ENCODE measurements around the gene TMEM171. TPM values are rescaled to one million over a fixed set of nuclear protein-coding genes. Genes with fewer than 3 reads are reported as not detected.

Gene TMEM171
- total and polyA plus RNA-seq, 9 of the 15 experiments (the other 6 are each of a cell fraction or from before 2014, with no cell fraction given): 0.08 TPM; not detected in 8

- Histone ChIP-seq H3K4me2 (ENCODE audit: insufficient read depth, low read length) (no peak overlapping the region), H3K4me3 (no peak overlapping the region), H3K9me3 (replicated peaks; ENCODE audit: control insufficient read depth, insufficient read depth, low read depth, low read length) (no peaks in the 10 kb centered on the region), H3K4me1 (replicated peaks in 1 of 2; ENCODE audit: control insufficient read depth in 2 of 2, insufficient read depth in 2 of 2, low read length in 2 of 2) (peaks cover 0 to 17% of the 10 kb centered on the region in 2 experiments; a peak in 2 of 5 replicates), H2AFZ (ENCODE audit: low read depth, low read length) (no peak overlapping the region), H3K27ac (ENCODE audit: extremely low read depth, low read depth, low read length) (no peak overlapping the region), H3K36me3 (ENCODE audit: control insufficient read depth, insufficient read depth, low read length) (no peaks in the 10 kb centered on the region), H3K27me3 (ENCODE audit: control insufficient read depth in 2 of 2, insufficient read depth in 2 of 2, low read length in 2 of 2) (peaks cover 36 to 66% of the 10 kb centered on the region in 2 experiments; a peak in 4 of 5 replicates), H3K79me2 (ENCODE audit: control insufficient read depth, insufficient read depth, low read length) (no peaks in the 10 kb centered on the region), H4K20me1 (replicated peaks; ENCODE audit: control insufficient read depth, insufficient read depth, low read length) (no peaks in the 10 kb centered on the region), H3K9me1 (ENCODE audit: control insufficient read depth, insufficient read depth, low read length) (no peaks in the 10 kb centered on the region), H3K9ac (ENCODE audit: insufficient read depth in 1 of 2, low read depth in 2 of 2, low read length in 2 of 2) (no peak overlapping the region)
- intact Hi-C loops (cut with micrococcal nuclease) (no loop called here), in situ Hi-C loops (cut with MboI) (no loop called here)
- POLR2A ChIA-PET: no interaction called here
- FAIRE-seq: no peak
- DNase-seq (ENCODE audit: extremely low read depth in 1 of 4, low spot score in 3 of 4): no peak
- TF ChIP-seq STAT5A (IDR thresholded peaks at IDR 0.05; ENCODE audit: borderline replicate concordance, low read length) (no peak), ELK3 (CRISPR knock-in tag; IDR thresholded peaks at IDR 0.05) (no peak), JUN (IDR thresholded peaks at IDR 0.05; ENCODE audit: borderline replicate concordance, low read depth, low read length) (no peak), JUN (CRISPR knock-in tag; IDR thresholded peaks at IDR 0.05; ENCODE audit: borderline replicate concordance) (no peak), HDAC6 (IDR thresholded peaks at IDR 0.05; ENCODE audit: low read depth, low read length) (no peak), ZFP30 (CRISPR knock-in tag; IDR thresholded peaks at IDR 0.05; ENCODE audit: borderline replicate concordance) (no peak), MEIS2 (IDR thresholded peaks at IDR 0.05; ENCODE audit: partially characterized antibody) (no peak), HDAC3 (IDR thresholded peaks at IDR 0.05; ENCODE audit: borderline replicate concordance, partially characterized antibody) (no peak), STAT6 (CRISPR knock-in tag; IDR thresholded peaks at IDR 0.05) (no peak), PCBP2 (IDR thresholded peaks at IDR 0.05; ENCODE audit: low read depth, low read length, poor library complexity, severe bottlenecking) (no peak), NKRF (IDR thresholded peaks at IDR 0.05; ENCODE audit: borderline replicate concordance) (no peak)
- 1% methylated on average over 18 of the region's 19 CpGs for WGBS (ENCODE audit: insufficient coverage, low coverage, missing lambda C conversion rate)
- peak; percentile 53; the same call in 2 of the 3 replicates for ATAC-seq
- BruUV-seq (replicated peaks): no TSS peak
- CTCF ChIA-PET (ENCODE audit: low intra/inter-chr PET ratio): no interaction called here
Measured at GRCh38 chr5:73122875-73123810, 2.8 kb downstream of the TMEM171 start.
